Breast epithelium (tissue), 3 donors: ENCODE results near the gene CRY1.

ENCODE experiments used
- POLR2A ChIP-seq: fragments of 450-650 bp; IDR thresholded peaks from one replicate; pipeline ENCODE4 v1.6.1; 2016; ENCODE audit warnings: antibody characterized with exemption, mild to moderate bottlenecking, moderate library complexity
- POLR2AphosphoS5 ChIP-seq, 3 donors: sonication (generic); formaldehyde crosslinking; IDR thresholded peaks; one replicate each; pipeline ENCODE4 v1.6.1; 2017; ENCODE audit warnings: antibody characterized with exemption in 3 of 3
- TF ChIP-seq, protein P1 (sequence below), 3 donors: fragments of 450-650 bp; IDR thresholded peaks; one replicate each; pipeline ENCODE4 v1.5.1; 2016 to 2017; ENCODE audit warnings: antibody characterized with exemption in 3 of 3, mild to moderate bottlenecking in 3 of 3, moderate library complexity in 3 of 3

DNA sequence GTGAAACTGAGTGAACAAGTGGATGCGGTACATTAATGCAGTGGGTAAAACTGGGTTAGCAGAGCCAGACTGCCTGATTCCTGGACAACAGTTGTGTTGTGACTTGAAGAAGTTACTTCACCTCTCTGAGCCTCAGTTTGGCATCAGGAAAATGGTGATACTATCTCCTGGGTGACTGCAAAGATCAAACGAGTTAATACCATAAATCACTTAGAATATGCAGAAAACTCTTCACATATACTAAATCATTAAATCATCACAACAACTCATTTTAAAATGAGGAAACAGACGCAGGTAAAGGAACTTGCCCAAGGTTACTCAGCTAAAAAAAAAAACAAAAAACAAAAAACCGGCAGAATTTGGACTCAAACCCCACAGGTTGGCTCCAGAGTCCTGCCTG lies 107.2 kb downstream of the CRY1 start:
- TF ChIP-seq POLR2A (no peak), POLR2AphosphoS5 (IDR thresholded peaks at IDR 0.05) (no peak)
- TF ChIP-seq, protein P1, sequence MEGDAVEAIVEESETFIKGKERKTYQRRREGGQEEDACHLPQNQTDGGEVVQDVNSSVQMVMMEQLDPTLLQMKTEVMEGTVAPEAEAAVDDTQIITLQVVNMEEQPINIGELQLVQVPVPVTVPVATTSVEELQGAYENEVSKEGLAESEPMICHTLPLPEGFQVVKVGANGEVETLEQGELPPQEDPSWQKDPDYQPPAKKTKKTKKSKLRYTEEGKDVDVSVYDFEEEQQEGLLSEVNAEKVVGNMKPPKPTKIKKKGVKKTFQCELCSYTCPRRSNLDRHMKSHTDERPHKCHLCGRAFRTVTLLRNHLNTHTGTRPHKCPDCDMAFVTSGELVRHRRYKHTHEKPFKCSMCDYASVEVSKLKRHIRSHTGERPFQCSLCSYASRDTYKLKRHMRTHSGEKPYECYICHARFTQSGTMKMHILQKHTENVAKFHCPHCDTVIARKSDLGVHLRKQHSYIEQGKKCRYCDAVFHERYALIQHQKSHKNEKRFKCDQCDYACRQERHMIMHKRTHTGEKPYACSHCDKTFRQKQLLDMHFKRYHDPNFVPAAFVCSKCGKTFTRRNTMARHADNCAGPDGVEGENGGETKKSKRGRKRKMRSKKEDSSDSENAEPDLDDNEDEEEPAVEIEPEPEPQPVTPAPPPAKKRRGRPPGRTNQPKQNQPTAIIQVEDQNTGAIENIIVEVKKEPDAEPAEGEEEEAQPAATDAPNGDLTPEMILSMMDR (IDR thresholded peaks at IDR 0.05), result no peak
